ENCODE results near the gene KCNMB1. TPM values are rescaled to one million over a fixed set of nuclear protein-coding genes. Genes with fewer than 3 reads are reported as not detected.

KCNMB1 gene
- total and polyA plus RNA-seq, 10 of the 15 experiments (the other 5 are each of a cell fraction or from before 2014, with no cell fraction given): 1.2 to 3.6 (median 2.6) TPM

DNA sequence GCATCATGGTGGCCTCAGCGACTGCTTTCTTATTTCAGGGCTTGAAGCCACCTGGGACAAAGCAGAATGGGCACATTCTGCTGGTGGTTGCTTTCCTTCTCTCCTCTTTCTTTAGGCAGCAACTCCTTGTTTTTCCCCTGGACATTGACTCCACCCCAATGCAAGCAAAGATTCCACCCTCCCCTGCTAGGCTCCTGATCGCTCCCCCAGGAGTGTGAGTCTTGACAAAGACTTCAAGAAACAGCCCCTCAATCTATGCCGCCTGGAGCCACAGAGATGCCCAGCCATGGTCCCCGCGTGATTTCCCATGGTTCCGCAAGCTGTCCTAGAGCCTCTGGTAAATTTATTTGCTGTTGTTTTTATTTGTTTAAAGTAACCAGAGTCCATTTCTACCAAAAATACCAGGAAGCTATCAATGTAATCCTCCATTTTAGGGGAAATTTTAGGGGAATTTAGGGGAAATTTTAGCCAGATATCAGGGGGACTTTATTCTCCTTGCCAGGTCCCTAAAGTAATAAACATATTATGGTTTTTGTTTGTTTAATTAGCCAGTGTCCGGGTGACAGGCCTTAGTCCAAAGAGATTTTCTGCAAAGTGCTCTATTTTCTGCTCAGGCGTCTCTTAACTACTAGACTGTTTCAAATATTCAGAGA lies 2.3 kb downstream of the KCNMB1 start:
- FAIRE-seq (no peak), ATAC-seq (no peak), DNase-seq (ENCODE audit: low read depth, low spot score) (no peak)
- intact Hi-C loops (cut with micrococcal nuclease; ENCODE audit: unreplicated experiment) (loop anchor here (5.0 kb wide), 1 partner anchor 55 kb away; no protein-coding TSS in a partner anchor), in situ Hi-C loops (cut with MboI) (no loop called here)
- Histone ChIP-seq H3K27me3 (replicated peaks in 1 of 2; ENCODE audit: control insufficient read depth in 2 of 2, insufficient read depth in 2 of 2, low read length in 1 of 2) (no peaks in the 10 kb centered on the region), H3K9ac (ENCODE audit: control insufficient read depth, insufficient read depth, low read length) (no peak overlapping the region), H3K9me3 (replicated peaks; ENCODE audit: control insufficient read depth, insufficient read depth, low read length) (no peaks in the 10 kb centered on the region), H4K20me1 (ENCODE audit: control insufficient read depth, insufficient read depth) (no peaks in the 10 kb centered on the region), H3K4me2 (ENCODE audit: control insufficient read depth, insufficient read depth) (no peak overlapping the region), H3K79me2 (ENCODE audit: control insufficient read depth, insufficient read depth, low read length) (no peaks in the 10 kb centered on the region), H2AFZ (ENCODE audit: control insufficient read depth, low read depth, low read length) (no peak overlapping the region), H3K27ac (ENCODE audit: control insufficient read depth, insufficient read depth) (no peak overlapping the region), H3K4me3 (no peak overlapping the region), H3K4me1 (ENCODE audit: control insufficient read depth, insufficient read depth, low read length) (peaks cover 11% of the 10 kb centered on the region), H3K36me3 (ENCODE audit: control insufficient read depth in 2 of 2, insufficient read depth in 2 of 2, low read length in 1 of 2) (no peaks in the 10 kb centered on the region)
- ChIA-PET POLR2A (interaction anchor here (0.6 kb wide), 1 partner anchor 55 kb away, joined by 3 read pairs; no protein-coding TSS in a partner anchor), SMC1A (ENCODE audit: uncharacterized antibody, unreplicated experiment) (interaction anchor here (0.6 to 2.2 kb wide), 7 partner anchors 8 to 112 kb away, joined by 3 to 6 read pairs (median 3); no protein-coding TSS in a partner anchor), RAD21 (ENCODE audit: unreplicated experiment) (interaction anchor here (2.8 to 4.2 kb wide), 2 partner anchors 48 to 56 kb away, joined by 9 to 21 read pairs; no protein-coding TSS in a partner anchor), CTCF (interaction anchor here (1.1 to 1.8 kb wide), 4 partner anchors 24 to 192 kb away, joined by 3 to 10 read pairs (median 4); no protein-coding TSS in a partner anchor)
- 31% methylated on average over 8 of the region's 8 CpGs for WGBS (ENCODE audit: insufficient coverage, insufficient replicate concordance, low lambda C conversion rate, missing lambda C conversion rate)
- no TSS peak for BruUV-seq (replicated peaks)
- TF ChIP-seq CEBPB (IDR thresholded peaks at IDR 0.05; ENCODE audit: borderline replicate concordance in 1 of 2, low read depth in 2 of 2, low read length in 2 of 2) (no peak), POU2F2 (IDR thresholded peaks at IDR 0.05; ENCODE audit: borderline replicate concordance, low read depth, low read length) (no peak), SRF (IDR thresholded peaks at IDR 0.05; ENCODE audit: low read depth in 2 of 2, low read length in 2 of 2) (no peak)
- TF ChIP-seq, protein P1, sequence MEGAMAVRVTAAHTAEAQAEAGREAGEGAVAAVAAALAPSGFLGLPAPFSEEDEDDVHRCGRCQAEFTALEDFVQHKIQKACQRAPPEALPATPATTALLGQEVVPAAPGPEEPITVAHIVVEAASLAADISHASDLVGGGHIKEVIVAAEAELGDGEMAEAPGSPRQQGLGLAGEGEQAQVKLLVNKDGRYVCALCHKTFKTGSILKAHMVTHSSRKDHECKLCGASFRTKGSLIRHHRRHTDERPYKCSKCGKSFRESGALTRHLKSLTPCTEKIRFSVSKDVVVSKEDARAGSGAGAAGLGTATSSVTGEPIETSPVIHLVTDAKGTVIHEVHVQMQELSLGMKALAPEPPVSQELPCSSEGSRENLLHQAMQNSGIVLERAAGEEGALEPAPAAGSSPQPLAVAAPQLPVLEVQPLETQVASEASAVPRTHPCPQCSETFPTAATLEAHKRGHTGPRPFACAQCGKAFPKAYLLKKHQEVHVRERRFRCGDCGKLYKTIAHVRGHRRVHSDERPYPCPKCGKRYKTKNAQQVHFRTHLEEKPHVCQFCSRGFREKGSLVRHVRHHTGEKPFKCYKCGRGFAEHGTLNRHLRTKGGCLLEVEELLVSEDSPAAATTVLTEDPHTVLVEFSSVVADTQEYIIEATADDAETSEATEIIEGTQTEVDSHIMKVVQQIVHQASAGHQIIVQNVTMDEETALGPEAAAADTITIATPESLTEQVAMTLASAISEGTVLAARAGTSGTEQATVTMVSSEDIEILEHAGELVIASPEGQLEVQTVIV (IDR thresholded peaks at IDR 0.05; ENCODE audit: borderline replicate concordance, partially characterized antibody): no peak
- TF ChIP-seq, protein P2, sequence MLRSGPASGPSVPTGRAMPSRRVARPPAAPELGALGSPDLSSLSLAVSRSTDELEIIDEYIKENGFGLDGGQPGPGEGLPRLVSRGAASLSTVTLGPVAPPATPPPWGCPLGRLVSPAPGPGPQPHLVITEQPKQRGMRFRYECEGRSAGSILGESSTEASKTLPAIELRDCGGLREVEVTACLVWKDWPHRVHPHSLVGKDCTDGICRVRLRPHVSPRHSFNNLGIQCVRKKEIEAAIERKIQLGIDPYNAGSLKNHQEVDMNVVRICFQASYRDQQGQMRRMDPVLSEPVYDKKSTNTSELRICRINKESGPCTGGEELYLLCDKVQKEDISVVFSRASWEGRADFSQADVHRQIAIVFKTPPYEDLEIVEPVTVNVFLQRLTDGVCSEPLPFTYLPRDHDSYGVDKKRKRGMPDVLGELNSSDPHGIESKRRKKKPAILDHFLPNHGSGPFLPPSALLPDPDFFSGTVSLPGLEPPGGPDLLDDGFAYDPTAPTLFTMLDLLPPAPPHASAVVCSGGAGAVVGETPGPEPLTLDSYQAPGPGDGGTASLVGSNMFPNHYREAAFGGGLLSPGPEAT (IDR thresholded peaks at IDR 0.05; ENCODE audit: low read depth): peak; percentile 48; the same call in 1 of the 2 replicates
